Psoas muscle (tissue), 8 donors: ENCODE data around the gene SEZ6L. TPM values are rescaled to one million over a fixed set of nuclear protein-coding genes. Genes with fewer than 3 reads are reported as not detected.

Experiments used
- ATAC-seq, 4 donors: fragments of 200-7000 bp; cut with Tn5 transposase; one replicate each; pipeline ENCODE4 v1.9.1; 2020; ENCODE audit warnings: moderate library complexity in 3 of 4, mild to moderate bottlenecking in 2 of 4
- DNase-seq, 2 donors: peaks; one replicate each; pipeline ENCODE4 v3.0.0-alpha.2; 2020
- H3K27ac ChIP-seq: fragments of 200-600 bp; one replicate; pipeline ENCODE4 v1.8.0; 2022
- H3K27me3 ChIP-seq, 3 donors: fragments of 200-600 bp in 1 of 3; one replicate each; pipeline versions ENCODE4 v1.6.1 to v1.8.0; 2013 to 2022; ENCODE audit warnings: low read length in 2 of 3, mild to moderate bottlenecking in 2 of 3, moderate library complexity in 1 of 3; ENCODE audit not compliant: insufficient read depth in 3 of 3
- H3K36me3 ChIP-seq, 2 donors: fragments of 200-600 bp in 1 of 2; one replicate each; pipeline versions ENCODE4 v1.6.1 to v1.8.0; 2013 to 2022; ENCODE audit warnings: low read depth in 1 of 2, mild to moderate bottlenecking in 1 of 2, moderate library complexity in 1 of 2; ENCODE audit not compliant: insufficient read depth in 1 of 2
- H3K4me1 ChIP-seq: fragments of 200-600 bp; one replicate; pipeline ENCODE4 v1.8.0; 2022
- H3K4me3 ChIP-seq: fragments of 200-600 bp; one replicate; pipeline ENCODE4 v1.8.0; 2022; ENCODE audit warnings: mild to moderate bottlenecking
- H3K9me3 ChIP-seq: fragments of 200-600 bp; one replicate; pipeline ENCODE4 v1.8.0; 2022
- WGBS, 3 donors: extraction: QIAGEN DNeasy Blood & Tissue Kit; methylation state at CpG; one replicate each; pipeline versions ENCODE4 v1.1.6 to v1.1.7; 2013; 5-methylcytosine and 5-hydroxymethylcytosine counted together
- intact Hi-C, 2 donors: fragments of 100-400 bp; cut with DNase I; formaldehyde crosslinking; loops; one replicate each; pipeline versions ENCODE4 v1.11.0 to v1.14.2; 2022
- polyA plus RNA-seq, 3 donors: library from polyadenylated mRNA; stranded (reverse); fragments of 200-250 nt; gene quantifications; one replicate each; pipeline ENCODE4 v1.2.3, GENCODE V29; 2013
- total RNA-seq, 4 donors: library from RNA; stranded (reverse); fragmentation: NEBNext Ultra II Directional in 2 of 4; extraction: Animal tissue kit (Norgen Biotek cat#: 25700) in 2 of 4; gene quantifications; one replicate each; pipeline versions ENCODE4 v1.2.1 to v1.2.4, GENCODE V29; 2021 to 2023
- TF ChIP-seq, protein P1 (sequence below): fragments of 200-600 bp; IDR thresholded peaks from one replicate; pipeline ENCODE4 v1.8.0; 2022; ENCODE audit warnings: antibody characterized with exemption
- donor health status: healthy with polysubstance abuse.
- donor health status: DM: no; HTN: no; CAD: no; lungs with moderate emphysema.
- donor health status: Bipolar disorder and iron deficiency.
- donor health status: healthy.
- donor health status: DM: yes; HTN: yes; CAD: no.
- donor health status: DM: no; HTN: no; CAD: no.
- donor health status: DM: no; HTN: no; CAD: no.
- donor health status: DM: yes; HTN: yes; CAD: no.

SEZ6L gene
- total and polyA plus RNA-seq, 7 donors, result 0.04 to 0.06 TPM; not detected in 5

DNA sequence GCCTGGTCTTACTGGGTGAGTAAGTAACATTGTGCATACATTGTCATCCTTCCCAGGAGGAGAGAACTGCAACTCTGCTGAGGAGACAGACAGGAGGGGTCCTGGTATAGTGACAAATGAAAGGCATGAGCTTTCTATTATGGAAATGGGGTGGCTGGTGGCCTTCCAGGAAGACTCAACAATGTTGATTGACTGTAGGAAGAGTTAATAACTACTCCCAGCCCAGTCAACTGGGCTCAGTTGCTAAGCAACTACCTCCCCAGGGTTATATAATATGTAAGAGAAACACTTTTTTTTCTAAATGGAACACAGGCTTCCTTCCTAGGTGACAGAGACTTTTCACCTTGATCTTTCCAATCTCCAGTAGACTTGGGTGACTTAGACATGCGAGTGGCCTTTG is 28.2 kb downstream of the SEZ6L start:
- peaks cover 3% of the 10 kb centered on the region for H3K4me1 ChIP-seq
- no peak overlapping the region for H3K27ac ChIP-seq
- intact Hi-C loops, result loop anchor here in 1 of 2 donors (5.0 kb wide), 1 partner anchor 130 kb away; no protein-coding TSS in a partner anchor
- no peaks in the 10 kb centered on the region for H3K27me3 ChIP-seq
- TF ChIP-seq, protein P1, sequence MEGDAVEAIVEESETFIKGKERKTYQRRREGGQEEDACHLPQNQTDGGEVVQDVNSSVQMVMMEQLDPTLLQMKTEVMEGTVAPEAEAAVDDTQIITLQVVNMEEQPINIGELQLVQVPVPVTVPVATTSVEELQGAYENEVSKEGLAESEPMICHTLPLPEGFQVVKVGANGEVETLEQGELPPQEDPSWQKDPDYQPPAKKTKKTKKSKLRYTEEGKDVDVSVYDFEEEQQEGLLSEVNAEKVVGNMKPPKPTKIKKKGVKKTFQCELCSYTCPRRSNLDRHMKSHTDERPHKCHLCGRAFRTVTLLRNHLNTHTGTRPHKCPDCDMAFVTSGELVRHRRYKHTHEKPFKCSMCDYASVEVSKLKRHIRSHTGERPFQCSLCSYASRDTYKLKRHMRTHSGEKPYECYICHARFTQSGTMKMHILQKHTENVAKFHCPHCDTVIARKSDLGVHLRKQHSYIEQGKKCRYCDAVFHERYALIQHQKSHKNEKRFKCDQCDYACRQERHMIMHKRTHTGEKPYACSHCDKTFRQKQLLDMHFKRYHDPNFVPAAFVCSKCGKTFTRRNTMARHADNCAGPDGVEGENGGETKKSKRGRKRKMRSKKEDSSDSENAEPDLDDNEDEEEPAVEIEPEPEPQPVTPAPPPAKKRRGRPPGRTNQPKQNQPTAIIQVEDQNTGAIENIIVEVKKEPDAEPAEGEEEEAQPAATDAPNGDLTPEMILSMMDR, result no peak
- ATAC-seq (no peak), DNase-seq (no peak)
- no peaks in the 10 kb centered on the region for H3K9me3 ChIP-seq
- no peaks in the 10 kb centered on the region for H3K36me3 ChIP-seq
- H3K4me3 ChIP-seq, result no peak overlapping the region
- 50 to 88% (median 88%) methylated on average over 1 of the region's 1 CpG for WGBS, 3 donors

DNA sequence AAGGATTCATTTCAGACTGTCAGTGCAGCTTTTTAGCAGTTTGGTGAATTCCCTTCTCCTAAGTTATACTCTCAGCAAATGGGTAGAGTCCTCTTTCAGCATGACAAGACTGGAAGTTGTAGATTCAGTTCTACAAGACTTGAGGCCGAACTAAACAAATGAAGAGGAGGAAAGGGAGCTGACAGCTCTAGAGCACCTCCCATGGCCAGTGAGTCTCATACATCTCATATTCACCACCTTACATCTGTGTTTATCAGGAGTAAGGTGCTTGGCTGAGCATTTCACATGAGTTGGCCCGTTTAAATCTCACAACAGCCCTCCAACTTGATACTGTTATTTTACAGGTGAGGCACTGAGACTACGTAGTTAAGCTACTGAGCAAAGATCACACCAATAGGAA is 30.4 kb downstream of the SEZ6L start:
- 67 to 76% (median 76%) methylated on average over 3 of the region's 3 CpGs for WGBS, 3 donors
- Histone ChIP-seq H3K9me3 (no peaks in the 10 kb centered on the region), H3K36me3 (no peaks in the 10 kb centered on the region), H3K27ac (no peak overlapping the region), H3K4me1 (peaks cover 3% of the 10 kb centered on the region), H3K27me3 (no peaks in the 10 kb centered on the region), H3K4me3 (no peak overlapping the region)
- TF ChIP-seq, protein P1, result no peak
- DNase-seq (no peak), ATAC-seq (no peak)
- intact Hi-C loops, result loop anchor here in 1 of 2 donors (5.0 kb wide), 1 partner anchor 128 kb away; no protein-coding TSS in a partner anchor

DNA sequence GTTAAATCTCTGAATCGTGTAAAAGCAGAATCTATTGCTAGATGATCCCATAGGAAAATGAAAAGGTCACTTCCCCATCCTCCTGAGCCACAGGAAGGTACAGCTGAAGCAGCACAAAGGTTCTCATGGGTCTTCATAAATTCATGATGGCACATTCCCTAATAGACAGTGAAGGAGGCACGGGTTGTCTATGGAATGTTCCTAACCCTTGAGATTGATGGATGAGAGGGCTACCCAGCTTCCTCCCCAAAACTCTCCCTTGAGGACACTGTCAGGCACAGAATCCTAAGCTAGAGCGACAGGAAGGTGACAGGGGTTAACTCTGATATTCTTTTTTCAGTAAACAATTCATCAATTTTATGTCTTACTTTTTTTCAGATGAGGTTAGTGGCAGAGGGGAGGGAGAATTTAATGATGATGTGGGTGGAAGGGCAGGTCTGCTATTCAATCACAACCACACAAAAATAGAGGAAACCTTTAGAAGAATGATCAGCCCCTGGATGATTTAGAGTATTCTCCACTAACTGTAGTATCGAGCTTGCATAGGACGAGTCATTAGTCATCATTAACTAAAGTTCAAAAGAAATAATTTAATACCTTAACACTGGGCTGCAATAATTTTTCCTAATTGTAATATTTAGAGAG is 33.1 kb downstream of the SEZ6L start:
- H3K4me3 ChIP-seq, result no peak overlapping the region
- H3K9me3 ChIP-seq, result no peaks in the 10 kb centered on the region
- intact Hi-C loops, result no loop called here
- no peak overlapping the region for H3K27ac ChIP-seq
- H3K36me3 ChIP-seq, result no peaks in the 10 kb centered on the region
- ATAC-seq (no peak), DNase-seq (no peak)
- WGBS, 3 donors, result 38 to 46% (median 43%) methylated on average over 5 of the region's 5 CpGs
- no peaks in the 10 kb centered on the region for H3K4me1 ChIP-seq
- TF ChIP-seq, protein P1, result no peak
- H3K27me3 ChIP-seq, result no peaks in the 10 kb centered on the region

DNA sequence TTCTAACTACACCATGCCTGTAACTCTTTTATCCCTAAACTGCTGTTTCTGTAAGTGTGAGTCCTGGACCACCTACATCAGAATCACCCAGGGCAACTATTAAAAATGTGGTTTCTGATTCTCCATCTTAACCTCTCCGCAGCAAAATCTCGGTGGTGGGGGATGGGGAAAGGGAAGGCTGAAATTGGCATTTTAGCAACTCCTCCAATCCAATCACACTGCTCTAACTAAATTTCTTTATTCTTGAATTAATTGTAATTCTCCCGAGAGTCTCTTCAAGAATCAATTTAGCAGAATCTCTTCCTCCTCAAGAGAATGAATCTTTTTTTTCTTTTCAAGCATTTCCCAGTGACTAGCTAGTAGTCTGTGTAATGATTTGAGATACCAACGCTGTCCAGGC is 36.2 kb downstream of the SEZ6L start:
- intact Hi-C loops, result no loop called here
- 83 to 91% (median 87%) methylated on average over 4 of the region's 4 CpGs for WGBS, 3 donors
- no peak for DNase-seq
- Histone ChIP-seq H3K4me3 (no peak overlapping the region), H3K27me3 (no peaks in the 10 kb centered on the region), H3K27ac (no peak overlapping the region), H3K36me3 (no peaks in the 10 kb centered on the region), H3K4me1 (no peaks in the 10 kb centered on the region), H3K9me3 (no peaks in the 10 kb centered on the region)
- TF ChIP-seq, protein P1, result no peak
- ATAC-seq, result no peak

DNA sequence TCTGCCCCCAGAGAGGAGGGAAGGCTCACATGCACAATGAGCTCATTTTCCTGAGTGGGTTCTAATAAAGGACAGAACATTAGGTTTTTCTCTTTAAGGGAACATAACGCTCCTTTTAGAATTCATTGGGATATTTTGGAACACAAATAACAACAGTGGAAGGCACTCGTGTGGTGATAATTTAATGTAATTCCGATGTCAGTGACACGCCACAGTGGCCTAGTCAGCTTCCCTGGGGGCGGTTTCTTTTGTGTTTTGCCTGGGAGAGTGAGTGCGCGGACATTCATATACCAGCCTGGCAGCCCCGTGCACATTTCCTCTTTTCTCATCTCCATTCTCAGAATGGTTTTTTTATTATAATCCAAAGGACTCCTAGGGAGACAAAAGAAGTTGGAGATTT is 41.1 kb downstream of the SEZ6L start:
- Histone ChIP-seq H3K4me3 (no peak overlapping the region), H3K27me3 (peaks cover 0 to under 1% (median 0%) of the 10 kb centered on the region in 3 donors), H3K9me3 (no peaks in the 10 kb centered on the region), H3K4me1 (no peaks in the 10 kb centered on the region), H3K27ac (no peak overlapping the region), H3K36me3 (no peaks in the 10 kb centered on the region)
- no peak for DNase-seq
- WGBS, 3 donors, result 60 to 74% (median 67%) methylated on average over 8 of the region's 8 CpGs
- intact Hi-C loops, result no loop called here
- TF ChIP-seq, protein P1, result no peak
- ATAC-seq, result no peak
